Trophoblast cell (in vitro differentiated cells and primary cell): ENCODE measurements around the gene TTC27.
"Not testable (repeated sequence)": the region's sequence is repeated elsewhere in the genome, so short reads cannot be mapped to it uniquely, and the experiment has no call there.

Experiments used
- DNase-seq, 2 donors: peaks; one replicate each; pipeline ENCODE4 v3.0.0-alpha.2; 2016
- H2AFZ ChIP-seq: 2 replicates; pipeline ENCODE4 v1.6.1; 2013; ENCODE audit warnings: low read length, moderate library complexity, mild to moderate bottlenecking; ENCODE audit not compliant: insufficient read depth, poor library complexity
- H2AK5ac ChIP-seq: 2 replicates; pipeline ENCODE4 v1.6.1; 2013; ENCODE audit warnings: mild to moderate bottlenecking, low read length
- H2BK120ac ChIP-seq: 2 replicates; pipeline ENCODE4 v1.6.1; 2013; ENCODE audit warnings: low read length, mild to moderate bottlenecking, moderate library complexity; ENCODE audit not compliant: insufficient read depth, poor library complexity
- H2BK12ac ChIP-seq: 2 replicates; pipeline ENCODE4 v1.6.1; 2013; ENCODE audit warnings: mild to moderate bottlenecking, low read length, moderate library complexity
- H2BK5ac ChIP-seq: 2 replicates; pipeline ENCODE4 v1.6.1; 2013; ENCODE audit warnings: low read length, low read depth, moderate library complexity, mild to moderate bottlenecking; ENCODE audit not compliant: poor library complexity
- H3K14ac ChIP-seq: 2 replicates; pipeline ENCODE4 v1.6.1; 2013; ENCODE audit warnings: mild to moderate bottlenecking, low read length
- H3K18ac ChIP-seq: 2 replicates; pipeline ENCODE4 v1.6.1; 2013; ENCODE audit warnings: mild to moderate bottlenecking, low read length
- H3K23ac ChIP-seq: 2 replicates; pipeline ENCODE4 v1.6.1; 2013; ENCODE audit warnings: low read length
- H3K27ac ChIP-seq: 2 replicates; pipeline ENCODE4 v1.5.1; 2013; ENCODE audit warnings: low read depth, mild to moderate bottlenecking, inconsistent platforms, low read length, moderate library complexity
- H3K27me3 ChIP-seq: 2 replicates; pipeline ENCODE4 v1.6.1; 2013; ENCODE audit warnings: inconsistent platforms, mild to moderate bottlenecking, low read length, moderate library complexity; ENCODE audit not compliant: insufficient read depth
- H3K36me3 ChIP-seq, 2 experiments: 1 replicate in 1 of 2; 2 replicates in 1 of 2; pipeline ENCODE4 v1.6.1; 2013; ENCODE audit warnings: low read length in 2 of 2, mild to moderate bottlenecking in 2 of 2, moderate library complexity in 1 of 2; ENCODE audit not compliant: insufficient read depth in 2 of 2, control insufficient read depth in 1 of 2
- H3K4ac ChIP-seq: 2 replicates; pipeline ENCODE4 v1.6.1; 2013; ENCODE audit warnings: low read depth, mild to moderate bottlenecking, low read length, moderate library complexity
- H3K4me1 ChIP-seq, 2 experiments: 1 replicate in 1 of 2; 2 replicates in 1 of 2; pipeline ENCODE4 v1.6.1; 2013; ENCODE audit warnings: low read length in 2 of 2, mild to moderate bottlenecking in 2 of 2, moderate library complexity in 1 of 2; ENCODE audit not compliant: insufficient read depth in 2 of 2, control insufficient read depth in 1 of 2
- H3K4me2 ChIP-seq: 2 replicates; pipeline ENCODE4 v1.6.1; 2013; ENCODE audit warnings: inconsistent platforms, mild to moderate bottlenecking, low read length, moderate library complexity
- H3K4me3 ChIP-seq: 2 replicates; pipeline ENCODE4 v1.5.1; 2013; ENCODE audit warnings: mild to moderate bottlenecking, low read depth, low read length, inconsistent platforms
- H3K79me1 ChIP-seq: one replicate; pipeline ENCODE4 v1.6.1; 2013; ENCODE audit warnings: low read length
- H3K79me2 ChIP-seq: 2 replicates; pipeline ENCODE4 v1.6.1; 2013; ENCODE audit warnings: low read length, mild to moderate bottlenecking; ENCODE audit not compliant: control insufficient read depth, insufficient read depth, poor library complexity
- H3K9ac ChIP-seq: 2 replicates; pipeline ENCODE4 v1.6.1; 2013; ENCODE audit warnings: mild to moderate bottlenecking, low read length
- H3K9me3 ChIP-seq: 2 replicates; pipeline ENCODE4 v1.6.1; 2013; ENCODE audit warnings: low read depth, mild to moderate bottlenecking, control low read depth, inconsistent platforms, low read length; ENCODE audit not compliant: insufficient read depth
- H4K12ac ChIP-seq: 2 replicates; pipeline ENCODE4 v1.6.1; 2013; ENCODE audit warnings: low read depth, mild to moderate bottlenecking, low read length, moderate library complexity
- H4K8ac ChIP-seq: 2 replicates; pipeline ENCODE4 v1.6.1; 2013; ENCODE audit warnings: low read depth, mild to moderate bottlenecking, low read length, moderate library complexity
- H4K91ac ChIP-seq: one replicate; pipeline ENCODE4 v1.6.1; 2013; ENCODE audit warnings: low read depth, mild to moderate bottlenecking, low read length, moderate library complexity
- WGBS: extraction: QIAGEN DNeasy Blood & Tissue Kit; methylation state at CpG from one replicate; pipeline ENCODE4 v1.1.7; 2013; ENCODE audit warnings: missing lambda C conversion rate; ENCODE audit not compliant: insufficient read length, insufficient coverage; ENCODE audit errors: extremely low coverage; 5-methylcytosine and 5-hydroxymethylcytosine counted together

The TTC27 gene

GRCh38 chr2:32754676-32755075, 126.8 kb downstream of the TTC27 start:
- DNase-seq, H3K18ac ChIP-seq, H2BK120ac ChIP-seq, H3K27ac ChIP-seq, H3K9me3 ChIP-seq, H3K4me3 ChIP-seq, H3K79me1 ChIP-seq, H2AFZ ChIP-seq, H4K91ac ChIP-seq, H3K14ac ChIP-seq, H3K27me3 ChIP-seq, H4K12ac ChIP-seq, H2AK5ac ChIP-seq, H3K4ac ChIP-seq, H2BK5ac ChIP-seq, H3K79me2 ChIP-seq, H3K23ac ChIP-seq, H3K36me3 ChIP-seq, H4K8ac ChIP-seq, H3K4me2 ChIP-seq, H3K4me1 ChIP-seq, H2BK12ac ChIP-seq, H3K9ac ChIP-seq: not testable (repeated sequence)
- WGBS = no CpG with 5 or more reads among the region's 31 CpGs

DNA sequence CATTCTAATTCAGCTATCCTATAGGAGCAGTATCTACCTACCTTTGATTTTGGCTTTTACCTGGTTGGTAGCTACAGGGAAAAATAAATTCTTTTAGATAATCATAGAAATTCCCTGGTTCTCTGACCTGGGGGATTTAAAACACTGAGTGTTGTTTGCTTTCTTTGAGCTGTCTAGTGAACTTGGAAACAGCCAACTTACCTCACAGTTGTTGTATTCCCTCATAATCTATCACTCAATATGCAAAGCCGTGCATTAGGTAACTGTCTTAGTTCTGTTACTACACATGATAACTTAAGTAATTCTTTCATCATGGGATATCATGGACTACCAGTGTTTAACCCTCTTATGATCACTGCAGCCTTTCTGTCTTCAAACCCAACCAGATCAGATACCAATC, 127.8 kb downstream of the TTC27 start:
- Histone ChIP-seq H2BK5ac (no peak overlapping the region), H2AFZ (no peak overlapping the region), H2BK120ac (no peak overlapping the region)

GRCh38 chr2:32756074-32756727, 128.4 kb downstream of the TTC27 start:
- no peak overlapping the region for H3K27ac ChIP-seq
- no peak overlapping the region for H3K4ac ChIP-seq
- H4K91ac ChIP-seq = no peak overlapping the region
- no peak overlapping the region for H3K18ac ChIP-seq
- H2BK120ac ChIP-seq = no peak overlapping the region
- peaks cover 4% of the 10 kb centered on the region in 2 experiments for H3K4me1 ChIP-seq
- no peak overlapping the region for H3K14ac ChIP-seq
- no peak overlapping the region for H2AK5ac ChIP-seq
- no peak overlapping the region for H3K9ac ChIP-seq
- H3K23ac ChIP-seq = no peak overlapping the region
- no peak overlapping the region for H4K12ac ChIP-seq
- no peak overlapping the region for H3K4me3 ChIP-seq
- no peak overlapping the region for H2BK12ac ChIP-seq
- H3K36me3 ChIP-seq = peaks cover 0 to 3% of the 10 kb centered on the region in 2 experiments
- no CpG with 5 or more reads among the region's 7 CpGs for WGBS
- no peak overlapping the region for H4K8ac ChIP-seq
- H3K79me2 ChIP-seq = no peaks in the 10 kb centered on the region
- H3K4me2 ChIP-seq = no peak overlapping the region
- H2BK5ac ChIP-seq = no peak overlapping the region
- no peaks in the 10 kb centered on the region for H3K79me1 ChIP-seq
- H3K9me3 ChIP-seq = no peaks in the 10 kb centered on the region
- H3K27me3 ChIP-seq = no peaks in the 10 kb centered on the region
- DNase-seq = no peak
- no peak overlapping the region for H2AFZ ChIP-seq

More for the DNA sequence above, 127.8 kb downstream of the TTC27 start:
- WGBS = no CpG with 5 or more reads among the region's 1 CpG
- Histone ChIP-seq H3K4me3 (no peak overlapping the region), H3K27ac (no peak overlapping the region), H3K18ac (no peak overlapping the region), H3K79me2 (no peaks in the 10 kb centered on the region), H3K23ac (no peak overlapping the region), H3K9me3 (no peaks in the 10 kb centered on the region), H3K79me1 (no peaks in the 10 kb centered on the region), H3K36me3 (peaks cover 0 to 3% of the 10 kb centered on the region in 2 experiments), H2BK12ac (no peak overlapping the region), H3K14ac (no peak overlapping the region), H4K12ac (no peak overlapping the region), H3K4me2 (no peak overlapping the region), H3K4me1 (peaks cover 4% of the 10 kb centered on the region in 2 experiments), H4K8ac (no peak overlapping the region), H4K91ac (no peak overlapping the region), H3K9ac (no peak overlapping the region), H3K4ac (no peak overlapping the region), H3K27me3 (no peaks in the 10 kb centered on the region), H2AK5ac (no peak overlapping the region)
- DNase-seq = no peak

GRCh38 chr2:32758232-32758631, 130.4 kb downstream of the TTC27 start:
- Histone ChIP-seq H3K23ac (no peak overlapping the region), H2BK5ac (no peak overlapping the region), H2AFZ (no peak overlapping the region), H3K9ac (no peak overlapping the region), H3K4ac (no peak overlapping the region), H3K4me2 (no peak overlapping the region), H2BK120ac (no peak overlapping the region), H2AK5ac (no peak overlapping the region), H4K91ac (no peak overlapping the region), H4K12ac (no peak overlapping the region), H3K14ac (no peak overlapping the region), H3K9me3 (no peaks in the 10 kb centered on the region), H3K79me2 (no peaks in the 10 kb centered on the region), H3K27ac (no peak overlapping the region), H3K4me3 (no peak overlapping the region), H4K8ac (no peak overlapping the region), H3K4me1 (peaks cover 2 to 4% of the 10 kb centered on the region in 2 experiments), H2BK12ac (no peak overlapping the region), H3K36me3 (peaks cover 0 to 3% of the 10 kb centered on the region in 2 experiments), H3K27me3 (no peaks in the 10 kb centered on the region), H3K79me1 (no peaks in the 10 kb centered on the region), H3K18ac (no peak overlapping the region)
- no CpG with 5 or more reads among the region's 11 CpGs for WGBS
- DNase-seq = no peak
